Measurements from ENCODE around the gene TIGAR.

TIGAR gene, protein sequence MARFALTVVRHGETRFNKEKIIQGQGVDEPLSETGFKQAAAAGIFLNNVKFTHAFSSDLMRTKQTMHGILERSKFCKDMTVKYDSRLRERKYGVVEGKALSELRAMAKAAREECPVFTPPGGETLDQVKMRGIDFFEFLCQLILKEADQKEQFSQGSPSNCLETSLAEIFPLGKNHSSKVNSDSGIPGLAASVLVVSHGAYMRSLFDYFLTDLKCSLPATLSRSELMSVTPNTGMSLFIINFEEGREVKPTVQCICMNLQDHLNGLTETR

GRCh38 chr12:4320853-4321701 is at the start of gene TIGAR:
Gene TIGAR, plus strand, starts transcription at chr12:4321213. Its CDS starts 59 bp downstream, at chr12:4321272.
- peak; percentile 89 for DNase-seq

DNA sequence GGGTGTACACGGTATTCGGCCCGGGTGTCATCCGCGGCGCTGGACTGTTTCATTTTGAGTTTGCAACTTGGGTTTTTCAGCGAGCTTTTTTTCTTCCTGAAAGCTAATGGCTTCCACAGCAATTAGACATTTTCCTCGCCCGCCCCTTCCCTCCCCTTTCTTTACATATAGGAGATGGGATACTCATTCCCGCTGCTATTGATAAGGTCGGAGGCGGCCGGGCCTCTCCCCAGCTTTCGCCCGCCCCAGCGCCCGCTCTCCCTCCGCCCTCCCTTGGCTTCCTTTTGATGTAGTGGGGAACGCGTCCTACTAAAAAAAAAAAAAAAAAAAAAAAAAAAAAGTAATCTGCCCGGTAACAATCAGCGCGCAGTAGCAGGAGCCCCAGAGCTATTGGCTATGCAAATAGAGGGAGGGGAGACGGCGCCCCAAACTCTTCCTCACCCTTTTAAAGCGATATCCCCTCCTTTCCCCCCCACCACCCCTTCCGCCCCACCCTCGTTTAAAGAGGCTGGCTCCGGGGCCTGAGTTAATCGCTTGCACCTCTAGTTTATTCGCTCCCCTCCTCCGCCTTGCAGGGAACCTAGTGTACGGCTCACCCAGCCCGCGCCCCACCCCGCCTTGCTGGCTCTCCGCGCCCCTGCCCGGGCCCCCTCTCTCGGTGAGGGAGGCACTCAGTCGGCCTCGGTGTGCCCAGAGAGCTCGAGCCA is 49.1 kb upstream of the TIGAR start:
- no peak for DNase-seq

DNA sequence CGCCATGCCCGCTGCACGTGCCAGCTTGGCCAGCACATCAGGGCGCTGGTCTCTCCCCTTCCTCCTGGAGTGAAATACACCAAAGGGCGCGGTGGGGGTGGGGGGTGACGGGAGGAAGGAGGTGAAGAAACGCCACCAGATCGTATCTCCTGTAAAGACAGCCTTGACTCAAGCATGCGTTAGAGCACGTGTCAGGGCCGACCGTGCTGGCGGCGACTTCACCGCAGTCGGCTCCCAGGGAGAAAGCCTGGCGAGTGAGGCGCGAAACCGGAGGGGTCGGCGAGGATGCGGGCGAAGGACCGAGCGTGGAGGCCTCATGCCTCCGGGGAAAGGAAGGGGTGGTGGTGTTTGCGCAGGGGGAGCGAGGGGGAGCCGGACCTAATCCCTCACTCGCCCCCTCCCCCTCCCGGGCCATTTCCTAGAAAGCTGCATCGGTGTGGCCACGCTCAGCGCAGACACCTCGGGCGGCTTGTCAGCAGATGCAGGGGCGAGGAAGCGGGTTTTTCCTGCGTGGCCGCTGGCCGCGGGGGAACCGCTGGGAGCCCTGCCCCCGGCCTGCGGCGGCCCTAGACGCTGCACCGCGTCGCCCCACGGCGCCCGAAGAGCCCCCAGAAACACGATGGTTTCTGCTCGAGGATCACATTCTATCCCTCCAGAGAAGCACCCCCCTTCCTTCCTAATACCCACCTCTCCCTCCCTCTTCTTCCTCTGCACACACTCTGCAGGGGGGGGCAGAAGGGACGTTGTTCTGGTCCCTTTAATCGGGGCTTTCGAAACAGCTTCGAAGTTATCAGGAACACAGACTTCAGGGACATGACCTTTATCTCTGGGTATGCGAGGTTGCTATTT is 48.4 kb upstream of the TIGAR start:
- no peak for DNase-seq

DNA sequence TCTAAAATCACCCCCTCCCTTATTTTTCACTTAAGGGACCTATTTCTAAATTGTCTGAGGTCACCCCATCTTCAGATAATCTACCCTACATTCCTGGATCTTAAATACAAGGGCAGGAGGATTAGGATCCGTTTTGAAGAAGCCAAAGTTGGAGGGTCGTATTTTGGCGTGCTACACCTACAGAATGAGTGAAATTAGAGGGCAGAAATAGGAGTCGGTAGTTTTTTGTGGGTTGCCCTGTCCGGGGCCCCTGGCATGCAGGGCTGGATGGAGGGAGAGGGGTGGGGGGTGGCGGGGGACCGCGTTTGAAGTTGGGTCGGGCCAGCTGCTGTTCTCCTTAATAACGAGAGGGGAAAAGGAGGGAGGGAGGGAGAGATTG is 47.8 kb upstream of the TIGAR start:
- no peak for DNase-seq

GRCh38 chr12:4273652-4274395 is 47.2 kb upstream of the TIGAR start, which contains the start of gene CCND2:
Gene CCND2, plus strand, starts transcription at chr12:4273762. Its CDS starts 279 bp downstream, at chr12:4274041.
- no peak for DNase-seq

- DNase-seq: no peak
These were observed 46.5 kb upstream of the TIGAR start for GRCh38 chr12:4274396-4275015.

GRCh38 chr12:4275016-4275869 is 45.8 kb upstream of the TIGAR start:
- DNase-seq: no peak

DNA sequence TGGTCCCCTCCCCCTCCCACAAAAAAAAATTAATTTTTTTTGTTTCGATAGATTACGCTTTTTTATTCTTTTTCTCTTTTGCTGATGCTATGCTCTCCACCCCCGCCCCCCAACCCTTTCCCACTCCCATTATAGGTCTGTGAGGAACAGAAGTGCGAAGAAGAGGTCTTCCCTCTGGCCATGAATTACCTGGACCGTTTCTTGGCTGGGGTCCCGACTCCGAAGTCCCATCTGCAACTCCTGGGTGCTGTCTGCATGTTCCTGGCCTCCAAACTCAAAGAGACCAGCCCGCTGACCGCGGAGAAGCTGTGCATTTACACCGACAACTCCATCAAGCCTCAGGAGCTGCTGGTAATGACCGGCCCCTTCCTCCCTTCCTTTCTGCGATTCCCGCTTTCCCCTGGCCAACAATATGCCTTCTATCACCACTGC is 45.1 kb upstream of the TIGAR start:
- DNase-seq: no peak

- no peak for DNase-seq
These were observed 44.3 kb upstream of the TIGAR start for GRCh38 chr12:4276524-4277204.

GRCh38 chr12:4277205-4277543 is 43.8 kb upstream of the TIGAR start:
- no peak for DNase-seq

GRCh38 chr12:4277857-4278256 is 43.2 kb upstream of the TIGAR start:
- no peak for DNase-seq

- no peak for DNase-seq
These were observed 42.5 kb upstream of the TIGAR start for GRCh38 chr12:4278329-4279197.

DNA sequence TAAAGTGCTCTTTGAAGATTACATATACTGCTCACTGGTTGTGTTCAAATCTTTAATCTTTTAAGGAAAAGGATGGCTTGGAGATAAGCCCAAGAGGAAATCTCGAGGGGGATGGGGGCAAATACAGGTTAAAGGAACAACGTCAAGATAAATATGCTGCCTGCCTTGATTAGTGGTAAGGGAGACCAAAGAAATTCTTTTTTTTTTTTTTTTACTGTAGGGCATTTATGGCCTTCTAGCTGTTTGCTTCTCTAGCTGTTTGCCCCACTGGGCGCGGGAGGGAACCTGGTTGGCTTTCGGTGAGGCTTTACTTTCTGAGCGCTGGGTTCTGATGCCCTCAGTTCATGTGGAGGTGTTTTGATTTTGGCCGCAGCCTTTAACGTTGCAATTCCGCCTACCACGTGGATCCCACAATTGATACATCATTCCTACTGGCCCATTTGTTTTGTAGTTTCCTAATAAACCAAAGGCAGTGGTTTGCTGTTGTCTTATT is 41.8 kb upstream of the TIGAR start:
- no peak for DNase-seq

DNA sequence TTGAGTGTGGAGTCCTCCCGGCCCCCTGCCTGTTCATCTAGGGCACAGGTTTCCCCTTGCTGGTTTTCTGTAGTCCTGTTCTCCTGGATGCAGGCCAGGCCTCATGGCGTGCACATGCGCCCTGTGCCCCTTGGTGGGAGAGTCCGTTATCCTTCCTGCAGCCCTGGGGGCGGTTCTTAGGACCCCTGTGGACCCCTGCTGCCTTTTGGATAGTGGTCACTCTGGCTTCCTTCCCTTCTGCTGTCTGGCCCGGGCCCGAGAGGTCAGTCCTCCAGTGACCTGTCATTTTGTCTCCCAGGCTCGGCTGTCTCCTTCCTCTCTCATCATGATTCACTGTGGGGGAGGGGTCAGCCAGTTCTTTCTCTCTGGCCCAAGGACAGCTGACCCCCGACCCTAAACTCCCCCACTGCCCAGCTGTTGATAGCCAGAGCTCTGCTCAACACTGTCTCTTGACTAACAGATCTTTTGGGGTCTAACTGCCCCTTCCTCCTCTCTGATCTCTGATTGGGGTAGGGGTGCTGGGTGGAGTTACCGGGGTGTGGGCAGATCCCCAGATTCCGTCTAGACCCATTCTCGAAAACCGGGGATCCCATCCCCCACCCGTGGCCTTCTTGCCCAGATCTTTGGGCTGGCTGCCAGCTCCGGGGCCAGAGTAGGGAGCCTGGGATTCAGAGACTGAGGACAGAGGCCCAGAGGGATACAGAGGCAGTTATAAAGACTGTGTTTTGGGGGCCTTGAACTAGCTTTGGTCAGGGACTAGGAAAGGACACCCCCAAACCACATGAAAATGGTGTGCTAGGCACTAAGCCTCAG is 40.5 kb upstream of the TIGAR start:
- DNase-seq: no peak

- DNase-seq: no peak
These were observed 39.8 kb upstream of the TIGAR start for GRCh38 chr12:4281173-4281654.

- no peak for DNase-seq
These were observed 38.7 kb upstream of the TIGAR start for GRCh38 chr12:4282103-4282891.
